Testis (tissue), 2 donors: Measurements from ENCODE around the gene SMIM38.
"Not testable (repeated sequence)": the region's sequence is repeated elsewhere in the genome, so short reads cannot be mapped to it uniquely, and the experiment has no call there.

Experiments used
- CTCF ChIP-seq, 3 experiments: fragments of 450-650 bp in 2 of 3; fragments of 200-600 bp in 1 of 3; sonication (generic) in 1 of 3; IDR thresholded peaks; one replicate each; pipeline ENCODE4 v1.5.1; 2016 to 2019; ENCODE audit warnings: antibody characterized with exemption in 3 of 3, mild to moderate bottlenecking in 2 of 3, moderate library complexity in 1 of 3
- POLR2A ChIP-seq: fragments of 450-650 bp; IDR thresholded peaks from one replicate; pipeline ENCODE4 v1.6.1; 2017; ENCODE audit warnings: antibody characterized with exemption, mild to moderate bottlenecking, moderate library complexity

- not testable (repeated sequence) for TF ChIP-seq CTCF (IDR thresholded peaks at IDR 0.05); POLR2A
These were observed 6.2 kb upstream of the SMIM38 start for GRCh38 chr11:69149338-69150045.
